Natural killer cell (primary cell): ENCODE results near the gene SIRPB2. TPM values are rescaled to one million over a fixed set of nuclear protein-coding genes. Genes with fewer than 3 reads are reported as not detected.

Experiments
- ATAC-seq, 3 donors: fragments of 150-1000 bp in 2 of 3; fragments of 200-7000 bp in 1 of 3; cut with Tn5 transposase; 1 replicate in 1 of 3; 2 replicates in 2 of 3; pipeline ENCODE4 v1.10.0; 2021; ENCODE audit warnings: mild to moderate bottlenecking in 2 of 3, moderate library complexity in 2 of 3
- DNase-seq, 2 donors: peaks; one replicate each; pipeline versions ENCODE4 v3.0.0 to v3.0.0-alpha.2; 2013 to 2021; ENCODE audit warnings: mixed read lengths in 1 of 2
- H3K27ac ChIP-seq: one replicate; pipeline ENCODE4 v1.5.1; 2013; ENCODE audit warnings: mild to moderate bottlenecking, low read length
- H3K27me3 ChIP-seq: one replicate; pipeline ENCODE4 v1.6.1; 2013; ENCODE audit warnings: low read length; ENCODE audit not compliant: control insufficient read depth, insufficient read depth
- H3K36me3 ChIP-seq: one replicate; pipeline ENCODE4 v1.6.1; 2013; ENCODE audit warnings: low read length; ENCODE audit not compliant: control insufficient read depth, insufficient read depth
- H3K4me1 ChIP-seq: one replicate; pipeline ENCODE4 v1.6.1; 2013; ENCODE audit warnings: low read length; ENCODE audit not compliant: control insufficient read depth, insufficient read depth
- H3K4me3 ChIP-seq: one replicate; pipeline ENCODE4 v1.5.1; 2013; ENCODE audit warnings: low read length
- H3K9me3 ChIP-seq: one replicate; pipeline ENCODE4 v1.6.1; 2013; ENCODE audit warnings: low read length; ENCODE audit not compliant: control insufficient read depth, insufficient read depth
- H3K27ac Mint-ChIP-seq, 2 donors: one replicate each; pipeline ENCODE4 v1.8.0; 2022; ENCODE audit warnings: mild to moderate bottlenecking in 2 of 2, mixed read lengths in 2 of 2, moderate library complexity in 1 of 2
- H3K27me3 Mint-ChIP-seq, 2 donors: one replicate each; pipeline ENCODE4 v1.8.0; 2022; ENCODE audit warnings: low read depth in 2 of 2, mixed read lengths in 2 of 2
- H3K36me3 Mint-ChIP-seq: one replicate; pipeline ENCODE4 v1.8.0; 2022; ENCODE audit warnings: mixed read lengths
- H3K4me1 Mint-ChIP-seq, 2 donors: one replicate each; pipeline ENCODE4 v1.8.0; 2022; ENCODE audit warnings: mixed read lengths in 2 of 2
- H3K4me3 Mint-ChIP-seq: one replicate; pipeline ENCODE4 v1.8.0; 2022; ENCODE audit warnings: mild to moderate bottlenecking, moderate library complexity, mixed read lengths
- H3K9me3 Mint-ChIP-seq, 2 donors: one replicate each; pipeline ENCODE4 v1.8.0; 2022; ENCODE audit warnings: mixed read lengths in 2 of 2
- WGBS: methylation state at CpG from one replicate; pipeline ENCODE4 v1.1.7; 2013; ENCODE audit warnings: missing lambda C conversion rate; ENCODE audit not compliant: insufficient coverage; 5-methylcytosine and 5-hydroxymethylcytosine counted together
- intact Hi-C: fragments of 100-400 bp; cut with micrococcal nuclease; formaldehyde crosslinking; loops from one replicate; pipeline ENCODE4 v1.14.2; 2022
- total RNA-seq, 4 donors: library from RNA; stranded (reverse); fragments of 120-200 nt in 1 of 4; gene quantifications; one replicate each; pipeline versions ENCODE4 v1.2.3 to v1.2.4, GENCODE V29; 2013 to 2022
- TF ChIP-seq, protein P1 (sequence below): fragments of 200-600 bp; IDR thresholded peaks from one replicate; pipeline ENCODE4 v1.8.0; 2022; ENCODE audit warnings: antibody characterized with exemption

SIRPB2 gene
- total RNA-seq, 3 donors from 2014 or later (not counting 1 experiment from before 2014, with no cell fraction given), result 1.1 to 2.2 (median 1.5) TPM

DNA sequence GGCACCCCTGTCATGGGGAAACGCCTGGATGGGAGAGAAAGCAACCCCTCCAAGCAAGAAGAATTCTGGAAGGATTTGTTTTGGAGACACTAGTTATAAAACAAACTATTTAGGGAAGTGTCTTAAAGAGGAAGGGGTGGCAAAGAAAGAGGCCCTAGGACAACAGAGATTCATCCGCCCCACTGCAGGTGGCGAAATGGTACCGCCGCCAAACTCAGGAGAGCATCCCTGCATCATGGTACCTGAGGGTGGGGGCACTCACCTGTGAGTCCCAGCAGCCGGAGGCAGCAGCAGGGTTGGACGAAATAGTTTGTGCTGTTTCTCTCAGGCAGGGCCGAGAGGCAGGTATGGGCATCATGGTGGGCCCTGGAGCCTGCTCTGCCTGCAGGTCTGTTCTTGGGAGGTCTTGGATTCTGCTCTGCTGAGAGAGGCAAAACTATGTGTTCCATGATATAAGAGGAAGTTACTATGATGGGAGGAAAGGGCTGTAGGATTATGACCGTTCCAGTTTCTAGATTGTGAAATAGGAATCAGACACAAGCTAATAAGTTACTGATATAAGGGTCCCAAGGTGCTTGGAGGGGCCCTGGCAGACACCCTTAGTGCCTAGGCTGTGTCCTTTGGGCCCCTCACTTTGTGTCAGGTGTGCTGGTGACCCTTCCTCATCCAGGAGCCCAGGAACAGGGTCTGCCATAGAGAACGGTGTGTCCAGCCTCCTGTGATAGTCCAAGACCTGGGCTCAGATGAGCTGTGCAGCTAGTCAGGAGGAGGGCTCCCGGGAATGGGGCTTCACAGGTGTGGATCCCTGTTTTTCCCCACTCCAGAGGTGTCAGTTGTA lies 45.9 kb upstream of the SIRPB2 start:
- Mint-ChIP-seq H3K36me3 (no peaks in the 10 kb centered on the region), H3K27me3 (peaks cover 10 to 36% of the 10 kb centered on the region in 2 donors), H3K4me1 (no peaks in the 10 kb centered on the region), H3K4me3 (no peak overlapping the region), H3K27ac (no peak overlapping the region), H3K9me3 (no peaks in the 10 kb centered on the region)
- Histone ChIP-seq H3K27ac (peak overlapping the region; percentile 71), H3K27me3 (no peaks in the 10 kb centered on the region), H3K4me3 (no peak overlapping the region), H3K36me3 (no peaks in the 10 kb centered on the region), H3K4me1 (peaks cover 13% of the 10 kb centered on the region), H3K9me3 (no peaks in the 10 kb centered on the region)
- intact Hi-C loops, result no loop called here
- no peak for ATAC-seq
- WGBS, result 77% methylated on average over 11 of the region's 11 CpGs
- no peak for DNase-seq
- TF ChIP-seq, protein P1, sequence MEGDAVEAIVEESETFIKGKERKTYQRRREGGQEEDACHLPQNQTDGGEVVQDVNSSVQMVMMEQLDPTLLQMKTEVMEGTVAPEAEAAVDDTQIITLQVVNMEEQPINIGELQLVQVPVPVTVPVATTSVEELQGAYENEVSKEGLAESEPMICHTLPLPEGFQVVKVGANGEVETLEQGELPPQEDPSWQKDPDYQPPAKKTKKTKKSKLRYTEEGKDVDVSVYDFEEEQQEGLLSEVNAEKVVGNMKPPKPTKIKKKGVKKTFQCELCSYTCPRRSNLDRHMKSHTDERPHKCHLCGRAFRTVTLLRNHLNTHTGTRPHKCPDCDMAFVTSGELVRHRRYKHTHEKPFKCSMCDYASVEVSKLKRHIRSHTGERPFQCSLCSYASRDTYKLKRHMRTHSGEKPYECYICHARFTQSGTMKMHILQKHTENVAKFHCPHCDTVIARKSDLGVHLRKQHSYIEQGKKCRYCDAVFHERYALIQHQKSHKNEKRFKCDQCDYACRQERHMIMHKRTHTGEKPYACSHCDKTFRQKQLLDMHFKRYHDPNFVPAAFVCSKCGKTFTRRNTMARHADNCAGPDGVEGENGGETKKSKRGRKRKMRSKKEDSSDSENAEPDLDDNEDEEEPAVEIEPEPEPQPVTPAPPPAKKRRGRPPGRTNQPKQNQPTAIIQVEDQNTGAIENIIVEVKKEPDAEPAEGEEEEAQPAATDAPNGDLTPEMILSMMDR, result no peak

DNA sequence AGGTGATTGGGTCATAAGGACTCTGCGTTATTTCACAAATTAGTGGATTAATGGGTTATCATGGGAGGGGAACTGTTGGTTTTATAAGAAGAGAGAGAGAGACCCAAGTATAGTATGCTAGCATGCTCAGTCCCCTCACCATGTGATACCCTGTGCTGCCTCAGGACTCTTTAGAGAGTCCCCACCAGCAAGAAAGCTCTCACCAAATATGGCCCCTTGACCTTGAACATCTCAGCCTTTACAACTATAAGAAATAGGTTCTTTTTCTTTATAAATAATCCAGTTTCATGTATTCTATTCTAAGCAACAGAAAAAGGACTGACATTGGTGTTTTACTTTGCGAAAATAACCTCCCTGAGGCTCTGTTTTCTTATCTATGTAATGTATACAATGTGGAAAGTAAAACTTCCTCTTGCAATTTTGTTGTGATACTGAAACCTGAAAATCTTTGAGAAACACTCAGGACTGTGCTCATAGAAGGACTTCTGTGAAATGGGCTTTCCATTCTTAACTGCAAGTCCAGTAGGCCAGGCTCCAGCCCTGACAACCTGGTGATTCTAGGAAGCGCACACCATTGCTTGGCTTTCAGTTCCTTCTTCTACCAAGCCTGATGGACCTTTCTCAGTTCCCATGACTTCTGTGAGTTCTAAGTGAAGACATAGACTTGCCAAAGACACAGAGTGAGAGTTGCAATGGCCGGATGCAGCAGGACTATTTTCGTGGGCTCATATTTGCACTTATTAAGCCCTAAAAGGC lies 44.4 kb upstream of the SIRPB2 start:
- no peaks in the 10 kb centered on the region for H3K36me3 ChIP-seq
- Mint-ChIP-seq H3K4me3 (no peak overlapping the region), H3K36me3 (no peaks in the 10 kb centered on the region), H3K9me3 (no peaks in the 10 kb centered on the region), H3K4me1 (no peaks in the 10 kb centered on the region), H3K27ac (no peak overlapping the region), H3K27me3 (peaks cover 2 to 35% of the 10 kb centered on the region in 2 donors)
- TF ChIP-seq, protein P1, result no peak
- H3K9me3 ChIP-seq, result no peaks in the 10 kb centered on the region
- no peak for DNase-seq
- 72% methylated on average over 4 of the region's 5 CpGs for WGBS
- H3K27me3 ChIP-seq, result peaks cover 2% of the 10 kb centered on the region
- no peak overlapping the region for H3K4me3 ChIP-seq
- intact Hi-C loops, result no loop called here
- no peak for ATAC-seq
- H3K27ac ChIP-seq, result no peak overlapping the region
- peaks cover 13% of the 10 kb centered on the region for H3K4me1 ChIP-seq

DNA sequence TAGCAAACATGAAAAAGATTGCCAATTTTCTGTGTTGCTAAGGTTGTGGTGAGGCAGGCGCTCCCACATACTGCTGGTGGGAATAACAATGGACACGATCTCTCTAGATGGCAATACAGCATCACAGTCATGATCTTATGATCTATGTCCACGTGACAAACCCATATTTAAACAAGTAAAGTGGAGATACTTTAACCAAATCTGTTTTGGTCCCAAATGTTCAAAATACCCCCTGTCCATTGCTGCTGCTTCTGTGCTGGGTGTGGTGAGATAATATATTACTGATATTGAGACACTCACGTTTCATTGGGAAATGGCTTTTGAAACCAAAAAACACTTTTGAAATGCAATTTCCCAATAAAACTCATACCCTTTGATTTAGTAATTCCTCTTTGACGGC lies 43.3 kb upstream of the SIRPB2 start:
- Mint-ChIP-seq H3K27ac (no peak overlapping the region), H3K36me3 (no peaks in the 10 kb centered on the region), H3K9me3 (no peaks in the 10 kb centered on the region), H3K4me3 (no peak overlapping the region), H3K27me3 (peaks cover 5 to 45% of the 10 kb centered on the region in 2 donors), H3K4me1 (no peaks in the 10 kb centered on the region)
- H3K4me3 ChIP-seq, result no peak overlapping the region
- TF ChIP-seq, protein P1, result no peak
- no peak for DNase-seq
- 98% methylated on average over 4 of the region's 5 CpGs for WGBS
- peaks cover 13% of the 10 kb centered on the region for H3K4me1 ChIP-seq
- ATAC-seq, result no peak
- no peaks in the 10 kb centered on the region for H3K36me3 ChIP-seq
- no peak overlapping the region for H3K27ac ChIP-seq
- intact Hi-C loops, result no loop called here
- H3K27me3 ChIP-seq, result peaks cover 2% of the 10 kb centered on the region
- H3K9me3 ChIP-seq, result no peaks in the 10 kb centered on the region
